DND-41 (cell line): Measurements from ENCODE around the gene ARHGAP15.

Source experiments
- CTCF ChIP-seq: IDR thresholded peaks from 2 replicates; pipeline ENCODE4 v1.5.1; 2012; ENCODE audit warnings: borderline replicate concordance, low read length, moderate library complexity, mild to moderate bottlenecking; ENCODE audit not compliant: poor library complexity, severe bottlenecking; ENCODE audit errors: extremely low read depth
- EZH2 ChIP-seq: IDR thresholded peaks from 3 replicates; pipeline ENCODE4 v1.6.1; 2012; ENCODE audit warnings: borderline replicate concordance, low read depth, mild to moderate bottlenecking, moderate library complexity, low read length, inconsistent platforms; ENCODE audit not compliant: severe bottlenecking

GRCh38 chr2:143258126-143258892 is 129.1 kb downstream of the ARHGAP15 start:
- TF ChIP-seq CTCF = no peak
- no peak for TF ChIP-seq EZH2
